ENCODE data around the gene FAF2.

Gene FAF2

DNA sequence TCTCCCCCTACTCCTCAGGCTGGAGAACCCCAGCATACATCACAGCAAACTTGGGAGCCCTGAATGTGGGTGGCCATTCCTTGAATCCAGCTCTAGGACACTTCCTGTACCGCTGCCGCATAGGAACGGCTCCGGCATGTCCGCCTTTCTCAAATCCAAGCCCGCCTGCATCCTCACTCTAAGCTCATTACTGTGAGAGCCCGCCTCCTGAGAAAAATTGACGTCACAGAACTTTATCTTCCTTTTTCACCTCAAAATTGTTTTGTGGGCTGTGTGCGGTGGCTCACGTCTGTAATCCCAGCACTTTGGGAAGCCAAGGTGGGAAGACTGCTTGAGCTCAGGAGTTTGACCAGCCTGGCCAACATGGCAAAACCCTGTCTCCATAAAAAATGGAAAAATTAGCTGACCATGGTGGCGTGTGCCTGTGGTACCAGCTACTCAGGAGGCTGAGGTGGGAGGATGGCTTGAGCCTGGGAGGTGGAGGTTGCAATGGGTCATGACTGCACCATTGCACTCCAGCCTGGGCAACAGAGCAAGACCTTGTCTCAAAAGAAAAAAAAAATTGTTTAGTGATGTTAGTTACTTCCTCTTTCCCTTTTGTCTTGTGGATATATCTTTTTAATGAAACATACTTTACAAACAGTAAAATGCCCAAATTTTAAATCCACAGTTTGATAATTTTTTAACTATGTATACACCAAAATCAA lies 66.2 kb downstream of the FAF2 start:
- no peak for DNase-seq

DNA sequence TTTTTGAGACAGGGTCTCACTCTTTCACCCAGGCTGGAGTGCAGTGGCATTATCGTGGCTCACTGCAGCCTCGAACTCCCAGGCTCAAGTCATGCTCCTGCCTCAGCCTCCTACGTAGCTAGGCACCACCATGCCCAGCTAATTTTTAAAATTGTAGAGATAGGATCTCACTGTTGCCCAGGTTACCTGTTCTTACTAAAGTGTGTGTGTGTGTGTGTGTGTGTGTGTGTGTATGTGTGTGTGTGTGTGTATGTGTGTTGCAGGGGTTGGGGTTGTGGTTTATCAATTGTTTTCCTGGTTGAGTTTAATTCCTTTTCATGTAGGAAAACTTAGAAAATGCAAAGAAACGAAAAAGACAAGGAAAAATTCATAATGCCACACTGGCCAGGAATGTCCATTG lies 67.2 kb downstream of the FAF2 start:
- no peak for DNase-seq

GRCh38 chr5:176517053-176517661 lies 69.0 kb downstream of the FAF2 start:
- no peak for DNase-seq

DNA sequence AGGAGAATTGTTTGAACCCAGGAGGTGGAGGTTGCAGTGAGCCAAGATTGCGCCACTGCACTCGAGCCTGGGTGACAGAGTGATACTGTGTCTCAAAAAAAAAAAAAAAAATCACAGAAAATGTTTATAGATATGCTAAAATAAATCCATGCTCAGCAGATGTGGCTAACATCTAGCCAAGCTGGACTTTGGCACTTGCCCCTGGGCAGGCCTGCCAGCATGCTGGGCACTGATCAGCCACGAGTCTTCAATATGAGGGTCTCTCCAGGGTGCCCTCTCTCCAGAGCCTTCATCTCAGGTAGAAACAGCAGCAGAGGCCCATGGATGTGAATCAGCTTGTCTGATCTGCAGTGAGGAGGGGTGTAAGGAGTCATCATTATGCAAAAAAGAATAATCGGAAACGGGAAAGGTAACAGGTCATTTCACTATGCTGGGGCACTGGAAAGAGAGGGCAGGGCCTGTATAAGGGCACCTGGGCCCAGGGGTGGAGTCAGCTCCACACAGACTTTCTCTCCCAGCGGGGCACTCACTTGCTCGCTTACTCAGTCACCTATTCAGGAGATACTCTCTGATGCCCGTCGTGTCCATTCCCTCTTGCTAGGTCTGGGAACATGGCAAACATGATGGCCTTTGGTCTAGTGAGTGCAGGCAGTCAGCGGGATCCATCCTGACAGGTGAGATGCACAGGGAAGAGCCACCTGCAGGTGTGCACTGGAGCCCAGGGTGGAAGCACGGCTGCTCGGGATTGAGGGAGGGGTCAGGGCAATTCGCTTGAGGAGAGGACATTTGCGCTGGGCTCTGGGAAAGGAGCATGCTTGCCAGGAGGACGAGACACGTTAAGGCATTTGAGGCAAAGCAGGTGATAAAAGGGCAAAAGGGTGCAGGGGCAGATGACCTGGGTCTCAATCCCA lies 71.9 kb downstream of the FAF2 start:
- no peak for DNase-seq

GRCh38 chr5:176521286-176521685 lies 73.1 kb downstream of the FAF2 start:
- no peak for DNase-seq

GRCh38 chr5:176521699-176522263 lies 73.6 kb downstream of the FAF2 start:
- no peak for DNase-seq

DNA sequence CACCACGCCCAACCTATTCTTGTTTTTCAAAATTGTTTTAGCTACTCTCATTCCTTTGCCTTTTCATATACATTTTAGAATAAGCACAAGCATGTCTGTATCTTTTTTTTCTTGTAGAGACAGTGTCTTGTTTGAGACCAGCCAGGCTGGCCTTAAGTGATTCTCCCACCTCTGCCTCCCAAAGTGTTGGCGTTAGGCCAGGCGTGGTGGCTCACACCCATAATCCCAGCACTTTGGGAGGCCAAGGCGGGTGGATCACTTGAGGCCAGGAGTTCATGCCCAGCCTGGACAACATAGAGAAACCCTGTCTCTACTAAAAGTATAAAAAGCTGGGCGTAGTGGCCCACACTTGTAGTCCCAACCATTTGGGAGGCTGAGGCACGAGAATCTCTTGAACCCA lies 76.0 kb downstream of the FAF2 start:
- DNase-seq, result no peak

DNA sequence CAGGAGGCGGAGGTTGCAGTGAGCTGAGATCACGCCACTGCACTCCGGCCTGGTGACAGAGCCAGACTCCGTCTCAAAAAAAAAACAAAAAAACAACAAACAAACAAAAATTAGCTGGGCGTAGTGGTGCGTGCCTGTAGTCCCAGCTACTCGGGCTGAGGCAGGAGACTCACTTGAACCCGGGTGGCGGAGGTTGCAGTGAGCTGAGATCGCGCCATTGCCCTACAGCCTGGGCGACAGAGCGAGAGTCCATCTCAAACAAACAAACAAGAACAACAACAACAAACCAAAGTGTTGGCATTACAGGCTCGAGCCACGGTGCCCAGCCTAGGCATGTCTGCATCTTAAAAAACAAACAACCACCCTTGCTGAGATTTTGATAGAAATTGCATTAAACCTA lies 76.8 kb downstream of the FAF2 start:
- no peak for DNase-seq

DNA sequence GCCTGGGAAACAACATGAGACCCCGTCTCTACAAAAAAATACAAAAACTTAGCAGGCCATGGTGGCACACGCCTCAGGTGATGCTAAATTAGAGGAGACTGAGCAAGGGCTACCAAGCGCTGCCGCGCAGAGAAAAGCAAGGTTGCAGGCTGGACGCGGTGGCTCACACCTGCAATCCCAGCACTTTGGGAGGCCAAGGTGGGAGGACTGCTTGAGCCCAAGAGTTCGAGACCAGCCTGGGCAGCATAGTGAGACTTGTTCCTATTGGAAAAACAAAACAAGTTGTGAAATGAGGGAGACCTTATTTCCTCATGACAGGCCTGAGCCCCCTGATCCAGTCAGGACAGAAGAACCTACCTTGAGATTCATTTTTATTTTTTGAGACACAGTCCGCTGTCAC lies 77.5 kb downstream of the FAF2 start:
- DNase-seq, result no peak

- DNase-seq, result no peak
Observed at GRCh38 chr5:176526462-176526861, 78.3 kb downstream of the FAF2 start.

DNA sequence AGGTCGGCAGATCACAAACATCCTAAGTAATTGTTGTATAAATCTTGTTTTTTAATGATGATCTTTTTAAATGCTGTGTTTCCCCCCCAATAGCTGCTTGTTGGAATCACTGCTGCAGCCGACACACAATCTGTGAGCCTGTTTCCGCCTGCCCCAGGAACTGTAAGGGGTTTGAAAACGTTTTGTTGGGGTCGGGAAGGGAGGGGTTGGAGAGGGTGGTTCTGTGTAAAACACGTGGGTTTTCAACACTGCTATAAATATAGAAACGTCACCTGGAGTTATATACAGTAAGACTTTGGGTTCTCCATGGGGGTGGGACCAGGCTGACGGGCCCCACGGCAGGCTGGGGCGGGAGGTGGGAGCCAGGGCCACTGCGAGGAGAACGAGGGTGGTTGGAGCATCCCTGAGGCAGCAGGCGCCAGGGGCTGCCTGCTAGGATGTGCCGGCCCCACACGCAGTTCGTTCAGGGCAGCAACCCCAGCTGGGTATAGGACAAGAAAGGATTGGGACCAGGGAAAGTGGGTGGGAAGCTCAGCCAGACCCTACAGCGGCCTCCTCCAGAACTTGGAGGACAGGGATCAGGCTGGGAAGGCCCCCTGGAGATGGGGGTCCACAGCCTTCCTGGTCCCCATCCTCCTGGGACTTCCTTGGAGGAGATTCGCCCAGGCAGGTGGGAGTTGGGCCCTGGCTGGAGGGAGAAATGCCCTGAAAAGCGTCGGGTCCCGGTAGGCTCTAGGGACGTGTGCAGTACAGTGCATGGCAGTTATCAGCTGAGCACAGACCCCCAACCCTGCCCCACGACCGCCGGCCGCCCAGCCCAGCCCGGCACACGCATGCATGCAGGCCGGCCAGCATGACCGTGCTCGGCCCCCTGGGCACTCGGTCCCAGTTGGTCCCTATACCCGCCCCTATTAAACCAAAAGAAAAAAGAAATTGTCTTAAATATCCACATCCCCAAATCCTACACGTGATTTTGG lies 79.3 kb downstream of the FAF2 start:
- no peak for DNase-seq

DNA sequence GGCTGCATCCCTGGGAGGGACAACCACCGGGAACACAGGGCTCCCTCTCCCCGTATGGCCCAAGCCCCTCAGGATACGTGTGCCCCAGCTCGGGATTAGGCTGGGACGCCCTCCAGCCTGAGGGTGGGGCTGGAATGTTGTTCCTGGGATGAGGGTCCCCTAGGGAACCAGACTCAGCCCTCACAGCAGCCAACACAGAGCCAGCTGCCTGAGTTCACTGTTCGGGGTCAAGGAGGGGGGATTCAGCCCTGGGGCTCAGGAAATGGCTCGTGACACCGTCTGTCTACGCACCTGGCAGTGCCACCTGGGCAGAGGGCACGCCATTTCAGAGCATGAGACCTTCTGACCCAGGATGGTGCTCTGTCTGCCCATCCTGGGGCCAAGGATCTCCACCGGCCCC lies 80.1 kb downstream of the FAF2 start:
- DNase-seq, result no peak

DNA sequence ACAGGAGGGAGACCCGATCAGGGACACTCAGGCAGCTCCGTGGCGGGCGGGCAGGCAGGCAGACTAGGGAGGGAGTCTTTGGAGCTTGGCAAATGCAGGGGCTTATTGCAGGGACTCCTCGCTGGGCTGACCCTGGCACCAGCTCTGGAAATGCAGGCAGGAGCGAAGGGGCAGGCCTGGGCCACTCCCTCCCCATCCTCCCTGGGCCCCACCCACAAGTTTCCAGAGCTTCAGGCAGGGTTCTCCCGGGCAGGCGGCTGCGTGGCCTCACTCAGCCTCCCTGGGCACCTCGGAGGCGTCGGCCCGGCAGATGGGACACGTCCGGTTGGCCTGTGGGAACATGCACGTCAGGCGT lies 80.6 kb downstream of the FAF2 start:
- DNase-seq, result no peak

DNA sequence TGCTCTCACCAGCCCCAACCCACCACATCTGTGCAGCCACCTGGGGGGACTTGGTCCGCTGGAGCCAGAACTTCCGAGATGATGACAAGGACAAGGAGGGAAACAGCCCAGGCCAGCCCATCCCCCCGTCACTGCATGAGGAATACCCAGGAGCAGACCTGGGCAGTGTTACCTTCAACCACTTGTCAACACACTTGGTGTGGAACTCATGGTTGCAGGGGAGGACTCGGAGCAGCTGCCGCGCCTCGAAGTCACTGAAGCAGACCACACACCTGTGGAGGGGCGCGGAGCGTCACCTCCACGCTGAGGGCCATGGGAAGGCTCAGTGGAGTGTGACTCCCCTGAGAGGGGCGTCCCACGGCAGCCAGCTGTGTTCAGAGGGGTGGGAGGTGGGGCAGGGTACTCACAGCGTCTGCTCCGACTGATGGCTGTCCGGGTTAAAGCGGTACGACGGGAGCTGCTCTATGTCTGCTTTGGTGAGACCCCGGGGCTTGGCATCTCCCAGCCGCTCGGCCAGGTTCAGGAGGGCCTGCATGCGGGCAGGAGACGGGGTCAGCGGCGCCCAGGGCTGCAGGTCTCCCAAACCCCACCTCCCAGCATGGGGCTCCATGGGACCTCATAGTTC lies 81.0 kb downstream of the FAF2 start:
- no peak for DNase-seq

- DNase-seq, result no peak
Observed at GRCh38 chr5:176529741-176530141, 81.6 kb downstream of the FAF2 start.

DNA sequence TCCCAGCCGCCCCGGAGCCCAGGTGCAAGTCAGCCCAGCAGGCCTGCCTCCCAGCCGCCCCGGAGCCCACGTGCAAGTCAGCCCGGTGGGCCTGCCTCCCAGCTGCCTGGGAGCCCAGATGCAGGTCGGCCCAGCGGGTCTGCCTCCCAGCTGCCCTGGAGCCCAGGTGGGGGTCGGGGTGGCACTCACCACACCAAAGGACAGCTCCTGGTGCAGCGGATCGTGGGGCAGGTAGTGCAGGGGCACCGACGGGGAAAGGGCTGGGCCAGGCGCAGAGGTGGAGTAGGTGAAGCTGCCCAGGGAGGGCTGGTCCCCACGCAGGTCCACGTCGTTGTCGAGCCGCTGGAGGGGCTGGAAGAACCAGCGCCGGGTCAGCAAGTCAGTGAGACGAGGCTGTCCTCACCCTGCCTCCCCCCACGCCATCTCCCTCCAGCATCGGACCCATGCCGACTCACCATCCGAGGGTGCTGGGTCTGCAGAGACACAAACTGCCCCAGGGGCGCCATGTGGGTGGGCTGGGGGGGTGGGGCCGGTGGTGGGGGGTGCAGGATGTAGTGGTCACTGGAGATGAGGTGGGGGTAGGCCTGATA lies 82.3 kb downstream of the FAF2 start:
- DNase-seq, result no peak

- no peak for DNase-seq
Observed at GRCh38 chr5:176530983-176531901, 83.1 kb downstream of the FAF2 start.

GRCh38 chr5:176531902-176532493 lies 83.8 kb downstream of the FAF2 start:
- DNase-seq, result no peak

GRCh38 chr5:176532795-176533194 lies 84.6 kb downstream of the FAF2 start:
- DNase-seq, result no peak

- DNase-seq, result no peak
Observed at GRCh38 chr5:176533390-176533789, 85.2 kb downstream of the FAF2 start.

All from activated naive CD4-positive, alpha-beta T cell treated with anti-CD3 and anti-CD28 coated beads, Interleukin-2, amount 50 U/mL, for 16 hours (primary cell).